ENCODE data around the gene GON4L. TPM values are rescaled to one million over a fixed set of nuclear protein-coding genes. Genes with fewer than 3 reads are reported as not detected.

GON4L gene
- total RNA-seq, 4 donors from 2014 or later = 24.9 to 43.9 (median 33.6) TPM

DNA sequence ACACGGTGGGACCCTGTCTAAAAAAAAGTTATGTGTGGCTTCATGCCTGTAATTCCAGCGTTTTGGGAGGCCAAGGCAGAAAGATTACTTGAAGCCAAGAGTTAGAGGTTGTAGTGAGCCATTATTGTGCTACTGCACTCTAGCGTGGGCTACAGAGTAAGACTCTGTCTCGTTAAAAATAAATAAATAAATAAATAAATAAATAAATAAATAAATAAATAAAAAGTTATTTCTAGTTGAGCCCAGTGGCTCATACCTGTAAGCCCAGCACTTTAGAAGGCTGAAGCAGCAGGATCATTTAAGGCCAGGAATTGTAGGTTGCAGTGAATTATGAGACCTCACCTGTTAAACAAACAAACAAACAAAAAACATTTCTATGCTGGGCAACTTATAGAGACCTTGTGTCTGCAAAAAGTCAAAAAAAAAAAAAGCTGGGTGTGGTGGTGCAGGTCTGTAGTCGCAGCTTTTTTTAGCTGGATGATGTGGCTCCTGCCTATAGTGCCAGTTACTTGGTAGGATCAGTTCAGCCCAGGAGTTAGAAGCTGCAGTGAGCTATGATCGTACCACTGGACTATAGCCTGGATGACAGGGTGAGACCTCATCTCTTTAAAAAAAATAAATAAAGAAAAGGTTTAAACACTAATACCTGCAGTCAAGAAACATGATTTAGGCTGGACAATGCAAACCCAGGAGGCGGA, 25.6 kb downstream of the GON4L start:
- no peak for TF ChIP-seq POLR2A (IDR thresholded peaks at IDR 0.05)
- TF ChIP-seq, protein P1, sequence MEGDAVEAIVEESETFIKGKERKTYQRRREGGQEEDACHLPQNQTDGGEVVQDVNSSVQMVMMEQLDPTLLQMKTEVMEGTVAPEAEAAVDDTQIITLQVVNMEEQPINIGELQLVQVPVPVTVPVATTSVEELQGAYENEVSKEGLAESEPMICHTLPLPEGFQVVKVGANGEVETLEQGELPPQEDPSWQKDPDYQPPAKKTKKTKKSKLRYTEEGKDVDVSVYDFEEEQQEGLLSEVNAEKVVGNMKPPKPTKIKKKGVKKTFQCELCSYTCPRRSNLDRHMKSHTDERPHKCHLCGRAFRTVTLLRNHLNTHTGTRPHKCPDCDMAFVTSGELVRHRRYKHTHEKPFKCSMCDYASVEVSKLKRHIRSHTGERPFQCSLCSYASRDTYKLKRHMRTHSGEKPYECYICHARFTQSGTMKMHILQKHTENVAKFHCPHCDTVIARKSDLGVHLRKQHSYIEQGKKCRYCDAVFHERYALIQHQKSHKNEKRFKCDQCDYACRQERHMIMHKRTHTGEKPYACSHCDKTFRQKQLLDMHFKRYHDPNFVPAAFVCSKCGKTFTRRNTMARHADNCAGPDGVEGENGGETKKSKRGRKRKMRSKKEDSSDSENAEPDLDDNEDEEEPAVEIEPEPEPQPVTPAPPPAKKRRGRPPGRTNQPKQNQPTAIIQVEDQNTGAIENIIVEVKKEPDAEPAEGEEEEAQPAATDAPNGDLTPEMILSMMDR (IDR thresholded peaks at IDR 0.05) = no peak
- intact Hi-C loops (cut with DNase I; ENCODE audit: low total_unique reads) = no loop called here
- H3K4me3 ChIP-seq (ENCODE audit: low read depth, poor library complexity, severe bottlenecking) = no peak overlapping the region
- whole genome bisulfite sequencing, 2 donors = 85 to 90% methylated on average over 7 of the region's 7 CpGs
- DNase-seq (ENCODE audit: low spot score in 2 of 2) = peak in 1 of 2 donors; percentile 32

DNA sequence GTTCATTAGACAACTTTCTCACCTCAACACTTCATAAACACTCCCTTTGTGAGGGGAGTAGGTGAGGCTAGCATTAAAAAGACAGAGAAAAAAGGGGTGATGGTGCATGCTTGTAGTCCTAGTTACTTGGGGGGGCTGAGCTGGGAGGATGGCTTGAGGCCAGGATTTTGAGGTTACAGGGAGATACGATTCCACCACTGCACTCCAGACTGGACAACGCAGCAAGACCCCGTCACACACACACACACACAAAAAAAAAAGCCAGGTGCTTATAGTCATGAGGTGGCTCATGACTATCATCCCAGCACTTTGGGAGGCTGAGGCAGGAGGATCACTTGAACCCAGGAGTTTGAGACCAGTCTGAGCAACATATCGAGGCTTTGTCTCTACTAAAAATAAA, 29.6 kb downstream of the GON4L start:
- TF ChIP-seq, protein P1 (IDR thresholded peaks at IDR 0.05) = no peak
- no peak for TF ChIP-seq POLR2A (IDR thresholded peaks at IDR 0.05)
- intact Hi-C loops (cut with DNase I; ENCODE audit: low total_unique reads) = no loop called here
- peak in 1 of 2 donors; percentile 10 for DNase-seq (ENCODE audit: low spot score in 2 of 2)
- no peak overlapping the region for H3K4me3 ChIP-seq (ENCODE audit: low read depth, poor library complexity, severe bottlenecking)
- 84 to 90% methylated on average over 4 of the region's 4 CpGs for WGBS, 2 donors

DNA sequence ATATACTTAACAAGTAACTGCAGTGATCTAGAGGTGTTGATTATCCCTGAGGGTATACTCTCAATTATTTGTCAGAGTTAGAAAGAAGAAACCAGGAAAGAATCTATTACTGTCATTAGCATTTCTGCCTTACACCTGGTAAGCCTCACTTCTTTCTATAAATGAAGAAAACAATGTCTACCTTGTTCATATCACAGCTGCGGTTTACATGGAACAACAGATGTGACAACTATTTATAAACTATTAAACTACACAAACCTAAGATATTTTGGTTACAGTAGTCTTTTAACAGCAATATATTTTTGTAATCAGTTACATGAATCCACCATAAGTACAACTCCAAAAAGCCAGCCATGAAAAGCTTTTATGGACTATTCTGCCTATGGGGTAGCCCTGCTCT, 40.7 kb downstream of the GON4L start:
- intact Hi-C loops (cut with DNase I; ENCODE audit: low total_unique reads) = no loop called here
- TF ChIP-seq, protein P1 (IDR thresholded peaks at IDR 0.05) = no peak
- no peak for TF ChIP-seq POLR2A (IDR thresholded peaks at IDR 0.05)
- no peak for DNase-seq (ENCODE audit: low spot score in 2 of 2)
- WGBS, 2 donors = 90 to 98% methylated on average over 1 of the region's 1 CpG
- no peak overlapping the region for H3K4me3 ChIP-seq (ENCODE audit: low read depth, poor library complexity, severe bottlenecking)

DNA sequence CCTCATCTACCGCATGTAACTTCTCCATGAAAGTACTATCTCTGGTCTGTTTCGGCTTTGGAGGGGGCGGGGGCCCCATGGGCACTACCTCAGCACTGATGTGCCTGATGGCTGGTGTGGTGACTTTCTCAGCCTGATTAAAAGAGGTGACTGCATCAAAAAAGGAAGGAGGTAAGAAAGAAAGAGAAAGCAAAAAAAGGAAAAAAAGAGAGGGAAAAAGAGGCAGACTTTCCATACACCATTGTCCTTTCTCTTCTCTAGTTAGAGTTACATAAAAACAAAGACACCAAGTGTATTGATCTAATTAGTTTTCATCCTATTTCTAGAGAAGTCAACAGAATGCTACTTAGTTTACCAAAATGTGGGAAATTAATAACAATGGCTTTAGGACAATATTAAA, 43.3 kb downstream of the GON4L start:
- TF ChIP-seq POLR2A (IDR thresholded peaks at IDR 0.05) = no peak
- no peak for DNase-seq (ENCODE audit: low spot score in 2 of 2)
- WGBS, 2 donors = 93 to 94% methylated on average over 3 of the region's 3 CpGs
- intact Hi-C loops (cut with DNase I; ENCODE audit: low total_unique reads) = no loop called here
- H3K4me3 ChIP-seq (ENCODE audit: low read depth, poor library complexity, severe bottlenecking) = no peak overlapping the region

DNA sequence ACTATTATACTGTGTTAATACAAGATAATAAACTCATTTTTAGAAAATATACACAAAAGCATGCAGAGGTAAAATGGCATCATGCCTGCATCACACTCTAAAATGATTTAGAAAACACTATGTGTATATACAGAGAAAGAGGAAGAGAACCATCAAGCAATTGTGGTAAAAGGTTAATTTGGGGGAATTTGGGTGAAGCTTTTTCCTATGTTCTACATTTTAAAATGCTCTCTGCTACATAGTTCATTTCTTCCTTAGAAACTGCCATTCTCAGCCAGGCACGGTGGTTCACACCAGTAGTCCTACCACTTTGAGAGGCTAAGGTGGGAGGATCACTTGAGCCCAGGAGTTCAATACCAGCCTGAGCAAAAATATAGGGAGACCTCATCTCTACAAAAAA, 44.1 kb downstream of the GON4L start:
- DNase-seq (ENCODE audit: low spot score in 2 of 2) = no peak
- H3K4me3 ChIP-seq (ENCODE audit: low read depth, poor library complexity, severe bottlenecking) = no peak overlapping the region
- no peak for TF ChIP-seq POLR2A (IDR thresholded peaks at IDR 0.05)
- TF ChIP-seq, protein P1 (IDR thresholded peaks at IDR 0.05) = no peak
- 100% methylated on average over 1 of the region's 1 CpG for WGBS, 2 donors
- intact Hi-C loops (cut with DNase I; ENCODE audit: low total_unique reads) = no loop called here

DNA sequence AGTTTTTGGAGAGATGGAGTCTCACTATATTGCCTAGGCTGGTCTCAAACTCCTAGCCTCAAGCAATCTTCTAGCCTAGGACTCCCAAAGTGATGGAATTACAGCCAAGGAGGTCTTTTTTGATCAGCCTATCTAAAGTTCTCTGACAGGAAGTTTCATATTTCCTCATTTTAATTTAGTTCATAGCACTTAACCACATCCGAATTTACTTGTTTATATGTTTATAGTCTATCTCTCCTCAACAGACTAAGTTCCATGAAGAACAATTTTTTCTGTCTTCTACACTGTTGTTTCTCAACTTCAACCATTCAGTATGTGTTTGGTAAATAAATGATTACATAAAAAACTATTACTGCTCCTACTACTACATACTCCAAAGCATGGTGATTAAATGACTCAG, 47.9 kb downstream of the GON4L start:
- WGBS, 2 donors = 84% methylated on average over 1 of the region's 1 CpG
- H3K4me3 ChIP-seq (ENCODE audit: low read depth, poor library complexity, severe bottlenecking) = no peak overlapping the region
- no peak for DNase-seq (ENCODE audit: low spot score in 2 of 2)
- TF ChIP-seq, protein P1 (IDR thresholded peaks at IDR 0.05) = no peak
- no peak for TF ChIP-seq POLR2A (IDR thresholded peaks at IDR 0.05)
- intact Hi-C loops (cut with DNase I; ENCODE audit: low total_unique reads) = no loop called here
